Measurements from ENCODE around the gene PLA1A. TPM values are rescaled to one million over a fixed set of nuclear protein-coding genes. Genes with fewer than 3 reads are reported as not detected.
A peak's percentile ranks its signal among the peaks of the same experiment; 100 is the strongest.

PLA1A gene
- total and polyA plus RNA-seq, 2 experiments from 2014 or later = not detected

GRCh38 chr3:119571688-119572087 is 26.0 kb upstream of the PLA1A start:
- H3K4me1 ChIP-seq (ENCODE audit: insufficient read depth) = no peaks in the 10 kb centered on the region
- no peak overlapping the region for H3K9ac ChIP-seq
- in situ Hi-C loops (cut with MboI) = no loop called here
- no peak overlapping the region for H3K27ac ChIP-seq
- WGBS, 2 experiments (ENCODE audit: low coverage in 1 of 2, low lambda C conversion rate in 2 of 2, missing lambda C conversion rate in 2 of 2) = 34 to 36% methylated on average over 5 of the region's 5 CpGs
- no peaks in the 10 kb centered on the region for H3F3A ChIP-seq (ENCODE audit: insufficient read depth)
- no peaks in the 10 kb centered on the region for H3K9me2 ChIP-seq (ENCODE audit: insufficient read depth)
- 0 out of 2 replicates have a peak, but pooled peaks cover 2% of the 10 kb centered on the region for H3K27me3 ChIP-seq (replicated peaks; ENCODE audit: insufficient read depth)
- H2AFZ ChIP-seq = no peak overlapping the region
- no peaks in the 10 kb centered on the region for H3K9me3 ChIP-seq (ENCODE audit: low read depth)
- H3K4me2 ChIP-seq (ENCODE audit: unreplicated experiment) = no peak overlapping the region
- no peak overlapping the region for H3K4me3 ChIP-seq
- no peak for DNase-seq
- no peaks in the 10 kb centered on the region for H4K20me1 ChIP-seq (ENCODE audit: insufficient read depth)
- TF ChIP-seq EZH2 (IDR thresholded peaks at IDR 0.05; ENCODE audit: insufficient read depth, poor library complexity, severe bottlenecking) = no peak
- TF ChIP-seq EZH2phosphoT487 (IDR thresholded peaks at IDR 0.05; ENCODE audit: insufficient read depth, low read depth) = no peak
- H3K79me2 ChIP-seq (ENCODE audit: insufficient read depth) = no peaks in the 10 kb centered on the region
- no peaks in the 10 kb centered on the region for H3K36me3 ChIP-seq (ENCODE audit: low read depth)

GRCh38 chr3:119575507-119575906 is 22.2 kb upstream of the PLA1A start:
- Histone ChIP-seq H3K36me3 (ENCODE audit: low read depth) (no peaks in the 10 kb centered on the region), H3K27me3 (replicated peaks; ENCODE audit: insufficient read depth) (no peaks in the 10 kb centered on the region), H3K4me1 (ENCODE audit: insufficient read depth) (no peaks in the 10 kb centered on the region), H3K9ac (no peak overlapping the region), H4K20me1 (ENCODE audit: insufficient read depth) (no peaks in the 10 kb centered on the region), H3K79me2 (ENCODE audit: insufficient read depth) (no peaks in the 10 kb centered on the region), H3K27ac (no peak overlapping the region), H2AFZ (no peak overlapping the region), H3F3A (ENCODE audit: insufficient read depth) (no peaks in the 10 kb centered on the region), H3K4me2 (ENCODE audit: unreplicated experiment) (no peak overlapping the region), H3K9me2 (ENCODE audit: insufficient read depth) (no peaks in the 10 kb centered on the region), H3K9me3 (ENCODE audit: low read depth) (no peaks in the 10 kb centered on the region), H3K4me3 (no peak overlapping the region)
- TF ChIP-seq EZH2phosphoT487 (IDR thresholded peaks at IDR 0.05; ENCODE audit: insufficient read depth, low read depth) (no peak), EZH2 (IDR thresholded peaks at IDR 0.05; ENCODE audit: insufficient read depth, poor library complexity, severe bottlenecking) (no peak)
- in situ Hi-C loops (cut with MboI) = no loop called here
- no peak for DNase-seq

GRCh38 chr3:119579366-119580066 is 18.2 kb upstream of the PLA1A start, which contains the start of gene ADPRH:
Gene ADPRH (plus strand): TSS chr3:119579492. CDS start chr3:119582170, 2,678 bp downstream.
- TF ChIP-seq EZH2phosphoT487 (IDR thresholded peaks at IDR 0.05; ENCODE audit: insufficient read depth, low read depth) = no peak
- TF ChIP-seq EZH2 (IDR thresholded peaks at IDR 0.05; ENCODE audit: insufficient read depth, poor library complexity, severe bottlenecking) = no peak
- WGBS, 2 experiments (ENCODE audit: low coverage in 1 of 2, low lambda C conversion rate in 2 of 2, missing lambda C conversion rate in 2 of 2) = 1 to 3% methylated on average over 38 to 55 of the region's 68 CpGs
- DNase-seq = peak; percentile 77
- Histone ChIP-seq H3K4me3 (peak within 1 kb of the TSS; percentile 73), H3K4me2 (ENCODE audit: unreplicated experiment) (peak within 1 kb of the TSS; percentile 89), H3K79me2 (ENCODE audit: insufficient read depth) (no peaks in the 10 kb centered on the region), H3K9me3 (ENCODE audit: low read depth) (no peaks in the 10 kb centered on the region), H3K36me3 (ENCODE audit: low read depth) (no peaks in the 10 kb centered on the region), H3K27ac (peak within 1 kb of the TSS; percentile 34; the same call in 1 of the 2 replicates), H4K20me1 (ENCODE audit: insufficient read depth) (no peaks in the 10 kb centered on the region), H3K27me3 (replicated peaks; ENCODE audit: insufficient read depth) (no peaks in the 10 kb centered on the region), H3F3A (ENCODE audit: insufficient read depth) (no peaks in the 10 kb centered on the region), H3K9ac (peak within 1 kb of the TSS; percentile 79), H3K9me2 (ENCODE audit: insufficient read depth) (no peaks in the 10 kb centered on the region), H3K4me1 (ENCODE audit: insufficient read depth) (no peaks in the 10 kb centered on the region), H2AFZ (peak within 1 kb of the TSS; percentile 97)
- in situ Hi-C loops (cut with MboI) = no loop called here

GRCh38 chr3:119580067-119580760 is 17.5 kb upstream of the PLA1A start:
- WGBS, 2 experiments (ENCODE audit: low coverage in 1 of 2, low lambda C conversion rate in 2 of 2, missing lambda C conversion rate in 2 of 2) = 18 to 19% methylated on average over 16 of the region's 16 CpGs
- H3K27ac ChIP-seq = peak overlapping the region; percentile 34; the same call in 1 of the 2 replicates
- in situ Hi-C loops (cut with MboI) = no loop called here

More at GRCh38 chr3:119580067-119580760, 17.5 kb upstream of the PLA1A start:
- Histone ChIP-seq H3K79me2 (ENCODE audit: insufficient read depth) (no peaks in the 10 kb centered on the region), H3K4me1 (ENCODE audit: insufficient read depth) (no peaks in the 10 kb centered on the region), H3K9ac (peak overlapping the region; percentile 79), H3K27me3 (replicated peaks; ENCODE audit: insufficient read depth) (no peaks in the 10 kb centered on the region), H3K4me2 (ENCODE audit: unreplicated experiment) (peak overlapping the region; percentile 89), H3F3A (ENCODE audit: insufficient read depth) (no peaks in the 10 kb centered on the region), H2AFZ (peak overlapping the region; percentile 97), H3K4me3 (peak overlapping the region; percentile 73), H4K20me1 (ENCODE audit: insufficient read depth) (no peaks in the 10 kb centered on the region), H3K9me2 (ENCODE audit: insufficient read depth) (no peaks in the 10 kb centered on the region), H3K9me3 (ENCODE audit: low read depth) (no peaks in the 10 kb centered on the region), H3K36me3 (ENCODE audit: low read depth) (no peaks in the 10 kb centered on the region)
- TF ChIP-seq EZH2phosphoT487 (IDR thresholded peaks at IDR 0.05; ENCODE audit: insufficient read depth, low read depth) = no peak
- no peak for TF ChIP-seq EZH2 (IDR thresholded peaks at IDR 0.05; ENCODE audit: insufficient read depth, poor library complexity, severe bottlenecking)
- peak; percentile 47 for DNase-seq

Measured in GM23248 (cell line).